ENCODE data around the gene GPR15. TPM values are rescaled to one million over a fixed set of nuclear protein-coding genes. Genes with fewer than 3 reads are reported as not detected.
"Not testable (repeated sequence)": the region's sequence is repeated elsewhere in the genome, so short reads cannot be mapped to it uniquely, and the experiment has no call there.

Gene GPR15
- total and polyA plus RNA-seq, 4 donors, result not detected

DNA sequence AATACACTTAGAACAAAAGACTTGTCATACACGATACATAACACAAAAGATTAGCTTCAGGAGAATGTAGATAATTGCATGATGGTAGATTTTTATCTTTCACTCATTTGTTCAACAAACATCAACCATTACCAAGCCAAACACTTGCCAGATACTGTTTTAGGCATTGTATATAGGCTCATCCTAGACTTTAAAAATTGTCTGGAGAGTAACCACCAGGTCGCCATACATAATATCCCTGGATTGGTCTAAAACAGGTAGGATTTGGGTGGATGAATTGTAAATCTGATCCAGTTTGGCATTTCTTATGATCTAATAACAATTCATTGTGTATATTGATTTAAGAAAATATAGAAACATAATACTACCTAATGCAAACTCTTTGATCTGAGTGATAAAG lies 22.8 kb downstream of the GPR15 start:
- Histone ChIP-seq H3K4me1 (ENCODE audit: control insufficient read depth, insufficient read depth, low read length) (no peaks in the 10 kb centered on the region), H3K27ac (ENCODE audit: low read depth, low read length) (no peak overlapping the region), H3K36me3 (ENCODE audit: control insufficient read depth, insufficient read depth, low read length) (no peaks in the 10 kb centered on the region), H3K9me3 (ENCODE audit: control insufficient read depth, insufficient read depth, low read length) (no peaks in the 10 kb centered on the region), H3K4me3 (ENCODE audit: low read depth, low read length) (no peak overlapping the region), H3K27me3 (ENCODE audit: control insufficient read depth, insufficient read depth, low read length) (no peaks in the 10 kb centered on the region)
- no CpG with 5 or more reads among the region's 2 CpGs for WGBS (ENCODE audit: insufficient coverage)
- DNase-seq (ENCODE audit: low read depth in 4 of 6, low spot score in 6 of 6), result no peak

DNA sequence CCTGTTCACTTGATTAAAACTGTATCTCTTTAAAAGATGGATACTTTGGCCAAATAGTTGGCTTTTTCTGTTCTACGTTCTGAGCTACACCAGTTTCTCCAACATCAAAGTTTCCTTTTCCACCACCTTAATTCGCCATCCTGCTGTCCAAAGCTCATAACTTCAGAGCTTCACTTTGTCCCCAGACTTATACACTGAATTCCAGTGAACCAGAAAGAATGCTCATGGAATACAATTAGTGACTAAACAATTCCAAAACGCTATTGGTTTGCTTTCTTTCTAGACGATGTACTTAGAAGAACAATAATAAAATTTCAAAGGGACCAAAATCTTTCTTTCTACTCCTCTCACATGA lies 23.2 kb downstream of the GPR15 start:
- WGBS (ENCODE audit: insufficient coverage), result 35% methylated on average over 2 of the region's 4 CpGs
- Histone ChIP-seq H3K9me3 (ENCODE audit: control insufficient read depth, insufficient read depth, low read length) (no peaks in the 10 kb centered on the region), H3K27me3 (ENCODE audit: control insufficient read depth, insufficient read depth, low read length) (no peaks in the 10 kb centered on the region), H3K4me1 (ENCODE audit: control insufficient read depth, insufficient read depth, low read length) (no peaks in the 10 kb centered on the region), H3K36me3 (ENCODE audit: control insufficient read depth, insufficient read depth, low read length) (no peaks in the 10 kb centered on the region), H3K4me3 (ENCODE audit: low read depth, low read length) (no peak overlapping the region), H3K27ac (ENCODE audit: low read depth, low read length) (no peak overlapping the region)
- DNase-seq (ENCODE audit: low read depth in 4 of 6, low spot score in 6 of 6), result no peak

DNA sequence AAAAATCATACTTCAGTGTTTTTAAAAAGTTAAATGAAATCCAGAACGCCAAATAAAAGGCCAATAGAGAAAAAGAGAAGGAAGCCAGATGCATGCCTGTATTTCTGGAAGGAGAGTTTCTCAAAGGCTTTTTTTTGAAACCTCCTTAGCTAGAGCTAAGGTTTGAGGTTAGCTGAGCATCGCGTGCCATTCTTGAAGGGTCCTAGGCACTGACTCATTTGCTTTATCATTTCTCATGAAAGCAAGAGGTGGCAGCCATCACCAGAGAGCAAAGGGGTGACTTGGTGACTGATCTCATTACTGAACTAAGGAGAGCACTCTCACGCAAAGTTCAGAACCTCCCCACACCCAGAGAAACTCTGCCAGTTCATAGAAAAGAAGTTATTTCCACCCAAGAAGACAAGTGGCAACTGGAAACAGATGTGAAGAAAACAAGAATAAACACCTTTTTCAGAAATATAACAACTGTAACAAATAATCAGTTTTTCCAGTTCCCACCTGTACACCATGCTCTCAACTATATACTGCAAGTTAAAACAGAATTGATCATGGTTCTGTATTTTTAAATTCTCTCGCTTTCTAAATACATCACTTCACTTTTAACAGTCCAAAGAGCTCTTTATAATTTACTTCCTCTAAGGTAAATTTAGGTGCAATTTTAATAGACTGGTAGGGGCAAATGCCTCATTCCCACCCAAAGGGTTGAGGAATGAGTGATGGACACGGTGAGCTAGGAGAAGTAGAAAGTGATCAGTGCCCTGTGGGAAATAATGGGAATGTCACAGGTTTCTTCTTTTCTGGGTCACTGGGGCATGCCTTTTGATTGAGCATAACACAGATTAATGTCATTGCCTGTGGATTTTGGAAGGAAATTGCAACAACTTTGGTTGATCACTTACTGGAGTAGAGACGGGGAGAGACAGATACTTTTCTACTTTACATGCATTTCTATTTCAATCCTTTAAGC lies 24.7 kb downstream of the GPR15 start:
- no peaks in the 10 kb centered on the region for H3K4me1 ChIP-seq (ENCODE audit: control insufficient read depth, insufficient read depth, low read length)
- WGBS (ENCODE audit: insufficient coverage), result 73% methylated on average over 4 of the region's 7 CpGs
- no peak overlapping the region for H3K27ac ChIP-seq (ENCODE audit: low read depth, low read length)
- peak in 1 of 6 donors; percentile 7 for DNase-seq (ENCODE audit: low read depth in 4 of 6, low spot score in 6 of 6)
- H3K36me3 ChIP-seq (ENCODE audit: control insufficient read depth, insufficient read depth, low read length), result no peaks in the 10 kb centered on the region
- no peaks in the 10 kb centered on the region for H3K27me3 ChIP-seq (ENCODE audit: control insufficient read depth, insufficient read depth, low read length)
- H3K9me3 ChIP-seq (ENCODE audit: control insufficient read depth, insufficient read depth, low read length), result no peaks in the 10 kb centered on the region
- H3K4me3 ChIP-seq (ENCODE audit: low read depth, low read length), result no peak overlapping the region

- 60% methylated on average over 1 of the region's 4 CpGs for WGBS (ENCODE audit: insufficient coverage)
- H3K27me3 ChIP-seq (ENCODE audit: control insufficient read depth, insufficient read depth, low read length), result no peaks in the 10 kb centered on the region
Measured at GRCh38 chr3:98557324-98558010, 25.7 kb downstream of the GPR15 start.

GRCh38 chr3:98558100-98558827 lies 26.5 kb downstream of the GPR15 start:
- H3K27me3 ChIP-seq (ENCODE audit: control insufficient read depth, insufficient read depth, low read length), result no peaks in the 10 kb centered on the region
- H3K4me1 ChIP-seq (ENCODE audit: control insufficient read depth, insufficient read depth, low read length), result no peaks in the 10 kb centered on the region
- no peaks in the 10 kb centered on the region for H3K9me3 ChIP-seq (ENCODE audit: control insufficient read depth, insufficient read depth, low read length)
- peak in 2 of 6 donors; percentile 14 to 87 for DNase-seq (ENCODE audit: low read depth in 4 of 6, low spot score in 6 of 6)
- no peak overlapping the region for H3K4me3 ChIP-seq (ENCODE audit: low read depth, low read length)
- no peak overlapping the region for H3K27ac ChIP-seq (ENCODE audit: low read depth, low read length)
- no peaks in the 10 kb centered on the region for H3K36me3 ChIP-seq (ENCODE audit: control insufficient read depth, insufficient read depth, low read length)
- 94% methylated on average over 3 of the region's 6 CpGs for WGBS (ENCODE audit: insufficient coverage)

More at GRCh38 chr3:98557324-98558010, 25.7 kb downstream of the GPR15 start:
- no peak overlapping the region for H3K4me3 ChIP-seq (ENCODE audit: low read depth, low read length)
- H3K27ac ChIP-seq (ENCODE audit: low read depth, low read length), result no peak overlapping the region
- H3K9me3 ChIP-seq (ENCODE audit: control insufficient read depth, insufficient read depth, low read length), result no peaks in the 10 kb centered on the region
- no peak for DNase-seq (ENCODE audit: low read depth in 4 of 6, low spot score in 6 of 6)
- no peaks in the 10 kb centered on the region for H3K36me3 ChIP-seq (ENCODE audit: control insufficient read depth, insufficient read depth, low read length)
- H3K4me1 ChIP-seq (ENCODE audit: control insufficient read depth, insufficient read depth, low read length), result no peaks in the 10 kb centered on the region

GRCh38 chr3:98559769-98560168 lies 28.0 kb downstream of the GPR15 start:
- H3K27ac ChIP-seq (ENCODE audit: low read depth, low read length); H3K27me3 ChIP-seq (ENCODE audit: control insufficient read depth, insufficient read depth, low read length); H3K4me3 ChIP-seq (ENCODE audit: low read depth, low read length); H3K36me3 ChIP-seq (ENCODE audit: control insufficient read depth, insufficient read depth, low read length); H3K4me1 ChIP-seq (ENCODE audit: control insufficient read depth, insufficient read depth, low read length); DNase-seq (ENCODE audit: low read depth in 4 of 6, low spot score in 6 of 6); H3K9me3 ChIP-seq (ENCODE audit: control insufficient read depth, insufficient read depth, low read length): not testable (repeated sequence)
- WGBS (ENCODE audit: insufficient coverage), result 100% methylated on average over 1 of the region's 2 CpGs

- Histone ChIP-seq H3K4me3 (ENCODE audit: low read depth, low read length) (no peak overlapping the region), H3K4me1 (ENCODE audit: control insufficient read depth, insufficient read depth, low read length) (no peaks in the 10 kb centered on the region), H3K9me3 (ENCODE audit: control insufficient read depth, insufficient read depth, low read length) (no peaks in the 10 kb centered on the region), H3K27me3 (ENCODE audit: control insufficient read depth, insufficient read depth, low read length) (no peaks in the 10 kb centered on the region), H3K36me3 (ENCODE audit: control insufficient read depth, insufficient read depth, low read length) (no peaks in the 10 kb centered on the region), H3K27ac (ENCODE audit: low read depth, low read length) (no peak overlapping the region)
- no peak for DNase-seq (ENCODE audit: low read depth in 4 of 6, low spot score in 6 of 6)
- WGBS (ENCODE audit: insufficient coverage), result no CpG with 5 or more reads among the region's 2 CpGs
Measured at GRCh38 chr3:98560911-98561310, 29.1 kb downstream of the GPR15 start.

- no peak overlapping the region for H3K4me3 ChIP-seq (ENCODE audit: low read depth, low read length)
- H3K4me1 ChIP-seq (ENCODE audit: control insufficient read depth, insufficient read depth, low read length), result no peaks in the 10 kb centered on the region
- no peak for DNase-seq (ENCODE audit: low read depth in 4 of 6, low spot score in 6 of 6)
- H3K36me3 ChIP-seq (ENCODE audit: control insufficient read depth, insufficient read depth, low read length), result no peaks in the 10 kb centered on the region
- no peak overlapping the region for H3K27ac ChIP-seq (ENCODE audit: low read depth, low read length)
- no peaks in the 10 kb centered on the region for H3K9me3 ChIP-seq (ENCODE audit: control insufficient read depth, insufficient read depth, low read length)
- no peaks in the 10 kb centered on the region for H3K27me3 ChIP-seq (ENCODE audit: control insufficient read depth, insufficient read depth, low read length)
- 94% methylated on average over 2 of the region's 5 CpGs for WGBS (ENCODE audit: insufficient coverage)
Measured at GRCh38 chr3:98561727-98562521, 30.1 kb downstream of the GPR15 start.

DNA sequence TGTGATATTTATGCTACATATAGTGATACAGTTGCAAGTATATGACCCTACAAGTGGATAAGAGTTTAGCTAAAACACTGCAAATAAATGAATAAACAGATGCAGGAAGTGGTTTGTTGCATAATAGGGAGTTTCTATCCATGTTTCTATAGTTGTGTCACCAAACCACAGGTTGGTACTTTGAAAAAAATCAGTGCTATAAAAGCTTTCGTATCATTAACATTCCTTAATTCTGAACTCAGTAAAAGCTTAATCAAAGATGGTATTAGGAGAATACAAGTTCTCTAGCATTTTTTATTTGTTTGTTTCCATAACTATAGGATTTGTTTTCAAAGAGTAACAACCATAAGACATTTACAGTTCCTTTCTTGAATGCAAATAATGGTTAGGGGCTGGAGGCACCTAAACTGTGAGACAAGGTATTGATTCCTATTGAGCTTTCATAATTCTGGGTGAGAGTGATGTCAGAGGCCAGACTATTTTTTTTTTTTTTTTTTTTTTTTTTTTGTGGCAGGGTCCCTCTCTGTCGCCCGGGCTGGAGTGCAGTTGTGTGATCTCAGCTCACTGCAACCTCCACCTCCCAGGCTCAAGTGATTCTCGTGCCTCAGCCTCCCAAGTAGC lies 32.0 kb downstream of the GPR15 start:
- DNase-seq (ENCODE audit: low read depth in 4 of 6, low spot score in 6 of 6), result no peak
- Histone ChIP-seq H3K27me3 (ENCODE audit: control insufficient read depth, insufficient read depth, low read length) (no peaks in the 10 kb centered on the region), H3K27ac (ENCODE audit: low read depth, low read length) (no peak overlapping the region), H3K9me3 (ENCODE audit: control insufficient read depth, insufficient read depth, low read length) (no peaks in the 10 kb centered on the region), H3K4me3 (ENCODE audit: low read depth, low read length) (no peak overlapping the region), H3K4me1 (ENCODE audit: control insufficient read depth, insufficient read depth, low read length) (no peaks in the 10 kb centered on the region), H3K36me3 (ENCODE audit: control insufficient read depth, insufficient read depth, low read length) (no peaks in the 10 kb centered on the region)
- 100% methylated on average over 1 of the region's 4 CpGs for WGBS (ENCODE audit: insufficient coverage)
